Mammary epithelial cell (primary cell): ENCODE data around the gene BMS1.

ENCODE experiments used
- CTCF ChIP-seq, 2 donors: IDR thresholded peaks in 1 of 2; conservative IDR thresholded peaks in 1 of 2; 2 replicates each; pipeline ENCODE4 v1.5.1; 2011 to 2012; ENCODE audit warnings: inconsistent platforms in 2 of 2, low read length in 2 of 2, mild to moderate bottlenecking in 2 of 2, control low read depth in 1 of 2, low read depth in 1 of 2; ENCODE audit not compliant: insufficient read depth in 1 of 2; ENCODE audit errors: extremely low read depth in 1 of 2
- EZH2 ChIP-seq: IDR thresholded peaks from 2 replicates; pipeline ENCODE4 v1.6.1; 2012; ENCODE audit warnings: low read length, inconsistent platforms, borderline replicate concordance

GRCh38 chr10:42755556-42756093 lies 27.0 kb upstream of the BMS1 start:
- TF ChIP-seq CTCF (conservative IDR thresholded peaks at IDR 0.05 in 1 of 2, IDR thresholded peaks at IDR 0.05 in 1 of 2; ENCODE audit: extremely low read depth in 1 of 2, insufficient read depth in 1 of 2, low read depth in 1 of 2, low read length in 2 of 2) (no peak), EZH2 (no peak)
